HG03378 (cell line): ENCODE measurements around the gene NEGR1.

Experiments
- ATAC-seq: cut with Tn5 transposase; IDR thresholded peaks from one replicate; pipeline ENCODE4 v1.9.1; 2021; ENCODE audit warnings: mild to moderate bottlenecking, moderate library complexity; ENCODE audit not compliant: unreplicated experiment

Gene NEGR1

DNA sequence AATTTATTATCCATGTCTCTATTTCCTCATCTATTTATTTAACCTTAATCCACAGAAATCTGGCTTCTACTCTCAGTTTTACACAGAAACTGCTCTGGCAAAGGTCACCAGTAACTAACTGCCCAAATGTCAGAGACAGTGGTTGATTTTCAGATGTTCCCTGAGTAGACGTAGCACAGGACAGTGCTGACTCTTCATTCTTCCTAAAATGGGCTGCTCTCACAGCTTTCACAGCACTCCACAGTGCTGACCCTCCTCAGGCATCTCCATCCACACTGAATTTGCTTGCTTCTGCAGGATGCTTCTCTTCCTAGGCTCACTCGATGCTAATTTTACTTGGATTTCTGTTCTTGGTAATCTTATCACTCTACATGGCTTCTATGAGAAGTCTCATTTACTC lies 693.3 kb downstream of the NEGR1 start:
- ATAC-seq, result no peak

- ATAC-seq, result no peak
Measured at GRCh38 chr1:71587961-71588360, 694.4 kb downstream of the NEGR1 start.

DNA sequence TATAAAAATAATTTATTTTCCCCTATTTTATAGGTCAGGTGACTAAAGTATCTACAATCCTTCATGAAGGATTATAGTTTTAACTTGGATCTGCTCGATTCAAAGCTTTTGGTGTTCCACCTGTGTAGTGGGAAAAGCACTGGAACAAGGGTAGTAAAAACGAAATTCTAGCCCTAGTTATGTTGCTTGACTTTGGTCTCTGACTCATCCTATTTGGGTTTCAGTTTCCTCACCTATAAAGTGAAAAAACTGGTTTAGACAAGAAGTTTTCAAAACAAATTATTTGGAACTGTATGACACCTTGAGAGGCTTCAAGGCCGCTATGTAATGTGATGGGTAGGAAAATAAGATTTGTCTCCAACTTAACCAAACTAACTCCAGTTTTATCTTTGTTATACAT lies 696.3 kb downstream of the NEGR1 start:
- no peak for ATAC-seq

DNA sequence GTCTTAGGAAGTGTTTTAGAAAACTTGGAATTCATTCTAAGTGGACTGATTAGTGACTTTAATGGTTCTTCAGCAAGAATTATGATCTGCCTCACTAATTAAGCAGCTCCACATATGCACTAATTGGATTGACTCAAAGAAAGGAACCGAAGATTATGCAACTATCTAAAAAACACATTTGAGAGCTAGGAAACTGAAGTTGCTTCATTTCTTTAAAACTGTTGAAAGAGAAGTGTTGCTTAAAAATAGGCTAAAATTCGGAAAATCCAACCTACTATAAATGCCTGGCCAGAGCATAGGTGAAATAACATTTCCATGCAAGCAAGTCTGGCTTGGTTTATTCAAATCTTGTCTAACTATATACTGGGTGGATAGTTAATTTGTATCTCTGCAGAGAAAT lies 698.6 kb downstream of the NEGR1 start:
- no peak for ATAC-seq

DNA sequence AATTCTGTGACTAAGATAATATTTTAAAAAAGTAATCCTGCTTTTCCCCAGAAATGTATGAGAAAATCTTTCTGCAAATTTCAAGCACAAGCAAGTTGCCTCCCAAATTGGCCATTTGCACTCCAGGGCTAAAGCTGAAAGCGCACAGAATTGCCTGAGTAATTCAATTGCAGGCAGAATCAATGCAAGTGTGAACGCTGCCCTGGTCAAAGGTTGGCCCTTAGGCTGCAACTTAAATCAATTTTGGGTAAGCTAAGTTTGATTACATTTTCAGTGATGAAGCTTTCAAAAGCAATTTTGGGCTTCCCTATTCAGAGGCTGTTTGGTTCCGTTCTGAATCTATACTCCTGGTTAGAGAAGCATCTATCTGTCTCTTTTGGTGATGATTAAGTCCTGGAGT lies 699.7 kb downstream of the NEGR1 start:
- no peak for ATAC-seq

- ATAC-seq, result no peak
Measured at GRCh38 chr1:71577451-71578131, 704.7 kb downstream of the NEGR1 start.

DNA sequence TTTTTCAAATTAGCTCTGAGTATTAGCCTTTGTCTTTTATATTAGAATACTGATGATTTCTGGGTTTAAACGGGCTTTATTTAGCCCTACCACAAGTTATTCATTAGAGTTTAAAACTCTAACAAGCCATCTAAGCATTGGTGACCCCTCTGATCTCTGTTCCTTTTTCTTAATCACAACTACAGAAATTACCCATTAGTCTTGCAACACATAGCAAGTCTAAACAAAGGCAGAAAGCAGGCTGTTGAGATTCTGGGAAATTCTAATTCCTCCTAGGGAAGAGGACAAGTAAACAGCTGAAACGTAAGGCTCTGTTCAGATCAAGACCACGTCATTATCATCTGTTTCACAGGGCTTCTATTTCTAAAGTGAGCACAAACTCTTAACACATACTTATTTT lies 710.3 kb downstream of the NEGR1 start:
- no peak for ATAC-seq

- no peak for ATAC-seq
Measured at GRCh38 chr1:71566413-71566812, 715.9 kb downstream of the NEGR1 start.

- ATAC-seq, result no peak
Measured at GRCh38 chr1:71565831-71566230, 716.5 kb downstream of the NEGR1 start.

GRCh38 chr1:71565262-71565661 lies 717.1 kb downstream of the NEGR1 start:
- ATAC-seq, result no peak

- no peak for ATAC-seq
Measured at GRCh38 chr1:71562298-71562697, 720.0 kb downstream of the NEGR1 start.

DNA sequence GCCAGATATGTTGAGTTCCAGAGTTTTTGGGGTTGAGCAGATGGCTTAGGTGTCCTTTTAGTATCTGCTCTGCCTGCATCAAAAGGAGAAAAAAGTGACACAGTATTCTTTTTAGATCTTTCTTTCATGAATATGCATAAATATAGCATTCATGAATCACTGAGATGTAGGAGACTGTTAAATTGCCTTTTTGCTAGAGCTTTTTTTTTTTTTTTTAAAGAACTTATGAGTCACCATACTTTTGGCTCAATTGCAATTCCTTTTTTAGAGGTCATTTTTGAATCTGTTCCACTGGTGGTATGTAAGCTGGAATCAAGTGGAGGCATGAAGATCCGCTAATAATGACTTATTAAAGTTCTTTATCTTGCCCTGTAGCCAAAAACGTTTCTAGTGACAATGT lies 720.6 kb downstream of the NEGR1 start:
- no peak for ATAC-seq

DNA sequence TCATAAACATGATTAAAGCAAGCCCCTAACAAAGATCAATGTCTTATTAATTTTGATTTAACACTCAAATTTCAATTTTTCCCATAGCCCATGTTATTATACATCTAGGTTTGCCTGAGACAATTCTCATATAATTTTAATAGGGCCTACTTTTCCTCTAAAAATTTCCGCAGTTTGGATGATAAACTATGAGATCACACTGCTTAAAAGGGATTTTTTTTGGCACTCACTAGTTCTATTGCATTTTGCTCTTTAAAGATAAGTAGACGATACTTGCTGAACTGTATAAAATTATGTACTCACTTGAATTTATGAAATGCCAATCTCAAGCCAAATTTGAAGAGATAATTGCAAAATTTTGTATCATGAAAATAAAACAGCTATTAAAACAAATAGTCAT lies 721.1 kb downstream of the NEGR1 start:
- no peak for ATAC-seq

GRCh38 chr1:71559880-71560279 lies 722.5 kb downstream of the NEGR1 start:
- ATAC-seq, result no peak

- ATAC-seq, result no peak
Measured at GRCh38 chr1:71557138-71557537, 725.2 kb downstream of the NEGR1 start.

DNA sequence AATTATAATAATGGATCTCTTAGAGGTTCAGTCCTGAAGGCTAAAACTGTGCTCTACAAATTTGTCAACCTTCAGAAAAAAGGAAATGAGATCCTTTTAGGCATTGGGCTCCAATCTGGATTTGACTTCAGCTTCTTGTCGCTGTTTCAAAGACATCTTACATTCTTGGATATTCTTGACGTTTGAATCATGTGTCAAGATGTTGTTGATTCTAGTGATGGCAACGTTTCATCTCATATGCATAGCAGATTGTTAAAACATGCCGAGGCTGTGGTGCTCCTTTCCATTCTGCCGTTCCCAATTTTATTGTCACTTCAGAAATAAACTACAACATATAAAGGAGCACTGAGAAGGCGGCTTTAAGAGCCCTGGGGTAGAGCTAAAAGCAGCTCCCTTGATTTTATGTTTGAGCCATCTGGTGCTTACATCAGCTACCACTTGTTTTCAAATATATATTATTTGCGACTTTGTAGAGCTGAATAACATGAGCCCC lies 733.9 kb downstream of the NEGR1 start:
- ATAC-seq, result no peak

- ATAC-seq, result no peak
Measured at GRCh38 chr1:71542155-71542554, 740.2 kb downstream of the NEGR1 start.

GRCh38 chr1:71533950-71534349 lies 748.4 kb downstream of the NEGR1 start:
- no peak for ATAC-seq

GRCh38 chr1:71532343-71532742 lies 750.0 kb downstream of the NEGR1 start:
- ATAC-seq, result no peak

- no peak for ATAC-seq
Measured at GRCh38 chr1:71526824-71527223, 755.5 kb downstream of the NEGR1 start.

DNA sequence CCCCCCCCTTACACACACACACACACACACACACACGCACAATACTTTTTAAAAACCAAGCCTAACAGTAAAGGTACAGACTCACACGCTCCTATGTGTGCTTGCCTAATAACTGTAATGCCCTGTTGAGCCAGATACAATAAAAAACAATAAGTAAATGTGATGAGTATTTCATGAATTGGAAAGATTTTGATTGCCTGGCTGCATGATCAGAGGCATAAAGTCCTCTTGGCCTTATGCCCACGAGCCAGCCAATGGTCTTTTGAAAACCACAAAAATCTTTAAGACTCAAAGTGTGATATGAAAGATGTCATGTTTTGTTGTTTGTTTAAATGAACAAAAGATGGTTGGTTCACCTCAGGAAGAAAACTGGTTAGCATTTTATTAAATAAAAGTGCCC lies 759.6 kb downstream of the NEGR1 start:
- no peak for ATAC-seq

DNA sequence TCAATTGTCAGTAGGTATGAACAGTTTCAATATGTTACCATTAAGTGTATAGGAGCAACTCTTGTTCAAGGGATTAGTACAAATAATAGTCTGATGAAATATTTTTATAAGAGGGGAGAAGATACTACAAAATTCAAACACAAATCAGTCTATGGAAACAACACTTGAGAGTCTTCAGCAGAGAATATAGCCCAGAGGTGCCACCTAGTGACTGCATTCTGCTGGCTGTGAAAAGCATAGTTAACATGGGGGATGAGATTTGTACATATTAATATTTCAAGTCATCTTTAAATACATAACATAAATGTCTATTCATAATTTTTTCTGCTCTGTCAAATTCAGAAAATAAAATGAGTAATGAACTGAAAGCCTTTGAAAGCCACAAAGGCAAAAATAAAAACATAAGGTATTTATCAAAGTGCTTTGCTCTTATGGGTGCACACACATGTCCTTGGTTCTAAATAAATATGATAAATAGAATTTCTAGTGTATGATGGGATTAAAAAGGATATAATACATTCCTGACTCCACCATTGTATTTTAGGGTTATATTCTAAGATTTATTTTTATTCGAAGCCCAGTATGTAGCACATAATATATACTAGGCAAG lies 760.6 kb downstream of the NEGR1 start:
- ATAC-seq, result peak; percentile 68

DNA sequence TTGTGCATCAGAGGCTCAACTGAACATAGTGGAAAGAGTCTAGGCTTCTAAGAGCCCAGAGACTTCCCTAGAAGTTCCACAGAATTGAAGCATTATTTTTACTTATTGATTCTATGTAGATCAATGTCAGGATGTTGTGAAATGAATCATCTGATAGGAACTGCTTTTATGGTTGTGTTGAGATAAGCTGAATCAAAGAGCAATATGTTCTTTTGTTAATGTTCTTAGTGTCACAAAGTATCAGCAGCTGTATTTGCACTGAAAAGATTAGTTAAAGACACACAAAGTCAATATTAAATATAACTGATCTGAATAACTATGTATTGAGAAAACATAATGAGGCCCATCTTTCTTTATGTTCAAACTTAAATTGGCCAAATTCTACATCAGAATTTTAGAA lies 770.8 kb downstream of the NEGR1 start:
- no peak for ATAC-seq
